HG03460 (cell line): Measurements from ENCODE around the gene GPR107.
A peak's percentile ranks its signal among the peaks of the same experiment; 100 is the strongest.

ENCODE experiments used
- ATAC-seq: cut with Tn5 transposase; IDR thresholded peaks from one replicate; pipeline ENCODE4 v1.9.1; 2021; ENCODE audit not compliant: unreplicated experiment

The GPR107 gene

GRCh38 chr9:130107234-130107861 is 53.6 kb downstream of the GPR107 start:
- ATAC-seq = no peak

- no peak for ATAC-seq
These were observed 54.2 kb downstream of the GPR107 start for GRCh38 chr9:130107955-130108354.

GRCh38 chr9:130110166-130110565 is 56.5 kb downstream of the GPR107 start:
- ATAC-seq = no peak

GRCh38 chr9:130110596-130111021 is 56.9 kb downstream of the GPR107 start:
- no peak for ATAC-seq

- ATAC-seq = no peak
These were observed 58.3 kb downstream of the GPR107 start for GRCh38 chr9:130111786-130112537.

GRCh38 chr9:130112538-130113151 is 58.9 kb downstream of the GPR107 start:
- ATAC-seq = no peak

GRCh38 chr9:130114741-130115140 is 61.0 kb downstream of the GPR107 start:
- no peak for ATAC-seq

GRCh38 chr9:130116346-130116745 is 62.6 kb downstream of the GPR107 start:
- no peak for ATAC-seq

GRCh38 chr9:130117376-130117775 is 63.7 kb downstream of the GPR107 start:
- no peak for ATAC-seq

- ATAC-seq = no peak
These were observed 64.3 kb downstream of the GPR107 start for GRCh38 chr9:130117816-130118632.

GRCh38 chr9:130118841-130119518 is 65.3 kb downstream of the GPR107 start:
- ATAC-seq = no peak

- ATAC-seq = no peak
These were observed 66.0 kb downstream of the GPR107 start for GRCh38 chr9:130119519-130120298.

GRCh38 chr9:130120299-130120587 is 66.5 kb downstream of the GPR107 start:
- no peak for ATAC-seq

- no peak for ATAC-seq
These were observed 67.1 kb downstream of the GPR107 start for GRCh38 chr9:130120832-130121231.

- no peak for ATAC-seq
These were observed 68.8 kb downstream of the GPR107 start for GRCh38 chr9:130122456-130122855.

GRCh38 chr9:130124085-130124860 is 70.6 kb downstream of the GPR107 start:
- no peak for ATAC-seq

GRCh38 chr9:130126721-130127433 is 73.2 kb downstream of the GPR107 start:
- ATAC-seq = no peak

- peak; percentile 77 for ATAC-seq
These were observed 74.5 kb downstream of the GPR107 start for GRCh38 chr9:130128251-130128650.
